Superior temporal gyrus (tissue), 1 donor: ENCODE data around the gene PDCD5.

Experiments
- DNase-seq: peaks from one replicate; pipeline ENCODE4 v3.0.0-alpha.2; 2016; ENCODE audit errors: extremely low spot score

PDCD5 gene

DNA sequence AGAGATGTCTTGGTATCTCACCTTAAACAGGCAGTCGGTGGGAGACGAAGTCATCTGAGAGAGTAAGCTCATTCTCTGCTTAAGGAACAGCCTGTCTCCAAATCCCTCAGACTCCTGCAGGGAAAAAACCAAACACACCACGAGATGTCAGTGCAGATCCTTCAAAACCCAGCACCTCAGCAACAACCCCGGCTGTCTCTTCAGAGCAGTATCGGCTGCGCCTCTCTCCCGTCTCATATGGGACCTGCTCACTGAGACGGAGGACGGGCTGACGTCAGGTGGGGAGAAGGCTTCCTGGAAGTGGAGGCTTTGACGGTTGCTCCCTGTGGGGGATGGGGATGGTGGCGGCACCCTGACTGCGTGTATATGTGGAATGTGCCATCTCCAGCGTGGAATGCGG is 50.4 kb downstream of the PDCD5 start:
- DNase-seq = no peak
